RWPE1 (cell line): Measurements from ENCODE around the gene DCBLD2.

Experiments
- CTCF ChIA-PET: fragments of 350-600 bp; sonication (Branson Sonifier 250); formaldehyde crosslinking; extraction: SDS; loops from one replicate; lab custom pipeline; 2021; lab: Yijun Ruan, JAX
- POLR2A ChIA-PET: fragments of 400-600 bp; formaldehyde crosslinking; extraction: SDS; loops from one replicate; lab custom pipeline; 2020; ENCODE audit warnings: antibody characterized with exemption; ENCODE audit not compliant: low non-redundant PET; lab: Yijun Ruan, JAX
- DNase-seq: peaks from one replicate; pipeline ENCODE4 v3.0.0; 2012; ENCODE audit warnings: low spot score
- H3K27ac ChIP-seq: fragments of 450-650 bp; 2 replicates; pipeline ENCODE4 v1.5.1; 2017
- CTCF ChIP-seq: fragments of 450-650 bp; conservative IDR thresholded peaks from 2 replicates; pipeline ENCODE4 v1.5.1; 2017; ENCODE audit warnings: low read depth, mild to moderate bottlenecking

DCBLD2 gene

DNA sequence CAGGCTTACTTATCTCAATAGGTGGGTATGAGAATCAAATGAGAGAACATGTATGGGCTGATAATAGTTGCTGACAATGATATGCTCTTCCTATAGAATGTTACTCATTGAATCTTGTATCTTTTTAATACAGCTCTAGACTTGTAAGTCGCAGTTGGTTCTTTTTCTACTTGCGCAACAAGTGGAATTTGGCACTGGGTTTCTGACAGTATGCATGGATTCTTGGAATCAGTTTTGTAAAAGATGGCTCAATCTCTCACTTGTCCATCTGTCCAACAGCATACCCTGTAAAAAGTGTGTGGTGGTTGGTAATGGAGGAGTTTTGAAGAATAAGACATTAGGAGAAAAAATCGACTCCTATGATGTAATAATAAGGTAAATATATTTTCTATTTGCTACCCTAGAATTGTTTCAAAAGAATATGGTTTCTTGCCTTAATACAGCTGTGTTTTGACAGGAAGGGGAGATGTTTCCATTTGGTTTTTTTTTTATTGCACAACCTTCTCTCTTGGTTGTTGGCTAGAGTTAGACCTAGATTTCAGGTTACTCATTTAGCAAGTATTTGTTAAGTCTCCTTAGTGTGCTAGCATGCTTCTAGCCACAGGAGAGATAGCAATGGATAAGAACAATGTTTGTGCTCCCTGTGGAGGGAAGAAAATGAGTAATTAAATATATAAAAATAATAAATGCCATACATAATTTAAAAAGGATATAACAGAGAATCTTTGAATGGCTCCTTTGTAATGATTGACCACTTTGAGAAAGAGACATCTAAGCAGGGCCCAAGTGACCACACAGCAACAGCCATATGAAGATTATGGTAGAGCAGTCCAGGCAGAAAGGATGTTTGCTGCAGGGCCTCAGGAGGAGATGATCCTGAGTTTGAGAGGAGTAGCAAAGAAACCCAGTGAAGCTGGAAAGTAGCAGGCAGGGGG, 116.6 kb downstream of the DCBLD2 start:
- H3K27ac ChIP-seq: peak overlapping the region; percentile 79
- POLR2A ChIA-PET: no interaction called here
- CTCF ChIA-PET: interaction anchor here (0.6 kb wide), 1 partner anchor 59 kb away, joined by 5 read pairs; no protein-coding TSS in a partner anchor
- DNase-seq: peak; percentile 32
- no peak for TF ChIP-seq CTCF

GRCh38 chr3:98784042-98784441, 117.5 kb downstream of the DCBLD2 start:
- TF ChIP-seq CTCF: no peak
- CTCF ChIA-PET: interaction anchor here (0.6 kb wide), 1 partner anchor 491 kb away, joined by 3 read pairs; no protein-coding TSS in a partner anchor
- POLR2A ChIA-PET: no interaction called here

DNA sequence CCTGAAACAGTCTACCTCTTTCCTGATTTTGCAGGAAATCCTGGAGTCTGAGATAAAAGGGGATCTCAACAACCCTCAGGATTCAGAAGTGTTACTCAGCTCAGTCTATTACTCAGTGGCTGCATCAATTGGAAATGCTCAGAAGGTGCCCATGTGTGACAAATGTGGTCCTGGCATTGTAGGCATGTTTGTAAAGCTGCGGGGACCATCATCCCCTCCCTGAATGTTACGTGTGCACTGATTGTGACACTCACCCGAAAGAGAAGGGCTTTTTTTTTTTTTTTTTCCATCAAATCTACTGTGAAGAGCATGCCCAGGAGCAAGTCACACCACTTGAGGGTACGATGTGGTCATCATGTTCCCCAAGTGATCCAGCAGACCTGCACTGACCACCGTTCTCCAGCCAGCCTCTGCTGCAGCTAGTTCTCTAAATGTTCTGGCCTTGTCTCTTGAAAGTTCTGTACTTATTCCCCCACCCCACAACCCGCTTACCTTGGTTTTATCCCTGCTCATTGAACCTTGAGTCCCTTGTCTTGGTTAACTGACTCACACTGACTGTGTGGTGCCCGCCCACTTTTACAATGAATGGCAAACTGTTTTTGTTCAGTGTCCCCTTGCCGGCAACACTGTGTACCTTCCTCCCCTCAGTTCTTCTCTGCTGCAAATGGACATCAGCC, 118.5 kb downstream of the DCBLD2 start:
- ChIA-PET CTCF (no interaction called here), POLR2A (no interaction called here)
- H3K27ac ChIP-seq: no peak overlapping the region
- DNase-seq: no peak
- TF ChIP-seq CTCF: no peak

More at GRCh38 chr3:98784042-98784441, 117.5 kb downstream of the DCBLD2 start:
- peak overlapping the region; percentile 69 for H3K27ac ChIP-seq
- DNase-seq: no peak

- ChIA-PET POLR2A (no interaction called here), CTCF (interaction anchor here (0.6 to 0.7 kb wide), 2 partner anchors 13 to 15 kb away, joined by 3 read pairs; no protein-coding TSS in a partner anchor)
- TF ChIP-seq CTCF: no peak
- DNase-seq: no peak
- H3K27ac ChIP-seq: no peak overlapping the region
Observed at GRCh38 chr3:98780343-98780742, 121.2 kb downstream of the DCBLD2 start.

GRCh38 chr3:98779541-98780335, 121.8 kb downstream of the DCBLD2 start:
- TF ChIP-seq CTCF: no peak
- ChIA-PET CTCF (interaction anchor here (0.6 to 0.7 kb wide), 3 partner anchors 14 to 106 kb away, joined by 3 to 4 read pairs (median 3); no protein-coding TSS in a partner anchor), POLR2A (no interaction called here)
- H3K27ac ChIP-seq: no peak overlapping the region
- DNase-seq: no peak
